Measurements from ENCODE around the gene IFNAR2.
A peak's percentile ranks its signal among the peaks of the same experiment; 100 is the strongest.

The IFNAR2 gene

GRCh38 chr21:33268393-33268736 lies 38.6 kb downstream of the IFNAR2 start:
- no peak for TF ChIP-seq CTCF (conservative IDR thresholded peaks at IDR 0.05; ENCODE audit: low read length)
- no peak for DNase-seq (ENCODE audit: low read depth)
- no peak overlapping the region for H3K4me3 ChIP-seq (ENCODE audit: low read length)

- TF ChIP-seq CTCF (conservative IDR thresholded peaks at IDR 0.05; ENCODE audit: low read length) = no peak
- no peak overlapping the region for H3K4me3 ChIP-seq (ENCODE audit: low read length)
- DNase-seq (ENCODE audit: low read depth) = no peak
Observed at GRCh38 chr21:33268737-33269441, 39.2 kb downstream of the IFNAR2 start.

- TF ChIP-seq CTCF (conservative IDR thresholded peaks at IDR 0.05; ENCODE audit: low read length) = no peak
- no peak for DNase-seq (ENCODE audit: low read depth)
- H3K4me3 ChIP-seq (ENCODE audit: low read length) = no peak overlapping the region
Observed at GRCh38 chr21:33270986-33271385, 41.2 kb downstream of the IFNAR2 start.

- no peak for TF ChIP-seq CTCF (conservative IDR thresholded peaks at IDR 0.05; ENCODE audit: low read length)
- DNase-seq (ENCODE audit: low read depth) = no peak
Observed at GRCh38 chr21:33273044-33273443, 43.3 kb downstream of the IFNAR2 start.

GRCh38 chr21:33278721-33279120 lies 49.0 kb downstream of the IFNAR2 start:
- no peak for TF ChIP-seq CTCF (conservative IDR thresholded peaks at IDR 0.05; ENCODE audit: low read length)
- DNase-seq (ENCODE audit: low read depth) = peak; percentile 83
- H3K4me3 ChIP-seq (ENCODE audit: low read length) = no peak overlapping the region

More at GRCh38 chr21:33273044-33273443, 43.3 kb downstream of the IFNAR2 start:
- H3K4me3 ChIP-seq (ENCODE audit: low read length) = no peak overlapping the region

GRCh38 chr21:33279330-33279820 lies 49.6 kb downstream of the IFNAR2 start:
- no peak overlapping the region for H3K4me3 ChIP-seq (ENCODE audit: low read length)
- DNase-seq (ENCODE audit: low read depth) = no peak
- no peak for TF ChIP-seq CTCF (conservative IDR thresholded peaks at IDR 0.05; ENCODE audit: low read length)
